NCI-H524 treated with DMSO at 0.1 percent for 48 hours (cell line): ENCODE data around the gene ZNF892.
"Not testable (repeated sequence)": the region's sequence is repeated elsewhere in the genome, so short reads cannot be mapped to it uniquely, and the experiment has no call there.

Source experiments
- DNase-seq: peaks from one replicate; lab custom pipeline; 2025; lab: John Stamatoyannopoulos, UW

ZNF892 gene

GRCh38 chr2:95231723-95232122 is 24.4 kb downstream of the ZNF892 start:
- peak; percentile 12 for DNase-seq

GRCh38 chr2:95232232-95232631 is 24.9 kb downstream of the ZNF892 start:
- no peak for DNase-seq

- DNase-seq: no peak
Observed at GRCh38 chr2:95234286-95234785, 27.0 kb downstream of the ZNF892 start.

- DNase-seq: no peak
Observed at GRCh38 chr2:95234816-95235215, 27.5 kb downstream of the ZNF892 start.

GRCh38 chr2:95238131-95238530 is 30.8 kb downstream of the ZNF892 start:
- no peak for DNase-seq

GRCh38 chr2:95240091-95240490 is 32.8 kb downstream of the ZNF892 start:
- no peak for DNase-seq

- DNase-seq: no peak
Observed at GRCh38 chr2:95240556-95240955, 33.2 kb downstream of the ZNF892 start.

GRCh38 chr2:95242084-95242483 is 34.8 kb downstream of the ZNF892 start:
- not testable (repeated sequence) for DNase-seq
